SK-N-SH treated with all-trans-retinoic acid at 6 μM for 48 hours (cell line): Measurements from ENCODE around the gene CYTL1.

Experiments
- ATAC-seq: fragments of 200-7000 bp; cut with Tn5 transposase; 3 replicates; pipeline ENCODE4 v1.9.1; 2020; ENCODE audit warnings: mild to moderate bottlenecking, moderate library complexity
- ARNTL ChIP-seq: fragments of 450-650 bp; formaldehyde crosslinking; IDR thresholded peaks from 2 replicates; pipeline ENCODE4 v1.5.0; 2020; ENCODE audit warnings: low read depth, mild to moderate bottlenecking, moderate library complexity, borderline replicate concordance
- BACH2 ChIP-seq: fragments of 250-450 bp; sonication (Bioruptor Pico); IDR thresholded peaks from 2 replicates; pipeline ENCODE4 v1.9.0; 2021; ENCODE audit warnings: mild to moderate bottlenecking, borderline replicate concordance
- ESRRG ChIP-seq: fragments of 250-450 bp; sonication (Bioruptor Pico); IDR thresholded peaks from 2 replicates; pipeline ENCODE4 v1.6.1; 2021; ENCODE audit warnings: mild to moderate bottlenecking
- GLIS3 ChIP-seq: fragments of 250-450 bp; sonication (Bioruptor Pico); IDR thresholded peaks from 2 replicates; pipeline ENCODE4 v1.5.0; 2020; ENCODE audit warnings: mild to moderate bottlenecking, moderate library complexity
- PPARA ChIP-seq: fragments of 250-450 bp; sonication (Bioruptor Pico); IDR thresholded peaks from 2 replicates; pipeline ENCODE4 v1.5.0; 2020; ENCODE audit warnings: mild to moderate bottlenecking, borderline replicate concordance
- RARB ChIP-seq: fragments of 250-450 bp; sonication (Bioruptor Pico); IDR thresholded peaks from 2 replicates; pipeline ENCODE4 v1.8.0; 2021; ENCODE audit warnings: mild to moderate bottlenecking, moderate library complexity
- SNAI2 ChIP-seq: fragments of 250-450 bp; sonication (Bioruptor Pico); IDR thresholded peaks from 2 replicates; pipeline ENCODE4 v1.5.0; 2020; ENCODE audit warnings: mild to moderate bottlenecking, moderate library complexity
- TCF4 ChIP-seq: fragments of 250-450 bp; sonication (Bioruptor Pico); IDR thresholded peaks from 2 replicates; pipeline ENCODE4 v1.8.0; 2021; ENCODE audit warnings: mild to moderate bottlenecking, moderate library complexity, borderline replicate concordance
- TOX ChIP-seq: fragments of 250-450 bp; sonication (Bioruptor Pico); IDR thresholded peaks from 2 replicates; pipeline ENCODE4 v1.8.0; 2021; ENCODE audit warnings: mild to moderate bottlenecking, moderate library complexity, borderline replicate concordance
- ZC3H10 ChIP-seq: fragments of 250-450 bp; sonication (Bioruptor Pico); IDR thresholded peaks from 2 replicates; pipeline ENCODE4 v1.5.1; 2021; ENCODE audit warnings: mild to moderate bottlenecking, moderate library complexity
- ZFP3 ChIP-seq: fragments of 250-450 bp; sonication (Bioruptor Pico); IDR thresholded peaks from 2 replicates; pipeline ENCODE4 v1.5.0; 2020; ENCODE audit warnings: mild to moderate bottlenecking, moderate library complexity
- ZFP30 ChIP-seq: fragments of 450-650 bp; formaldehyde crosslinking; IDR thresholded peaks from 2 replicates; pipeline ENCODE4 v1.5.0; 2022; ENCODE audit warnings: mild to moderate bottlenecking, moderate library complexity
- ZNF565 ChIP-seq: fragments of 450-650 bp; formaldehyde crosslinking; conservative IDR thresholded peaks from 2 replicates; pipeline ENCODE4 v1.5.0; 2020; ENCODE audit warnings: low read depth, mild to moderate bottlenecking, moderate library complexity
- ZNF70 ChIP-seq: fragments of 450-650 bp; formaldehyde crosslinking; IDR thresholded peaks from 2 replicates; pipeline ENCODE4 v1.5.0; 2020; ENCODE audit warnings: mild to moderate bottlenecking, moderate library complexity
- ZNF8 ChIP-seq: fragments of 450-650 bp; formaldehyde crosslinking; IDR thresholded peaks from 2 replicates; pipeline ENCODE4 v1.5.0; 2020; ENCODE audit warnings: mild to moderate bottlenecking, moderate library complexity
- TF ChIP-seq, protein P1 (sequence below): fragments of 250-450 bp; sonication (Bioruptor Pico); IDR thresholded peaks from 2 replicates; pipeline ENCODE4 v1.5.0; 2020; ENCODE audit warnings: mild to moderate bottlenecking, moderate library complexity
- TF ChIP-seq, protein P2 (sequence below): fragments of 250-450 bp; sonication (Bioruptor Pico); IDR thresholded peaks from 2 replicates; pipeline ENCODE4 v1.5.1; 2020; ENCODE audit warnings: low read depth, mild to moderate bottlenecking, moderate library complexity
- TF ChIP-seq, protein P3 (sequence below): fragments of 250-450 bp; sonication (Bioruptor Pico); IDR thresholded peaks from 2 replicates; pipeline ENCODE4 v1.8.0; 2021; ENCODE audit warnings: low read depth, mild to moderate bottlenecking, moderate library complexity, borderline replicate concordance
- TF ChIP-seq, protein P4 (sequence below): fragments of 250-450 bp; sonication (Bioruptor Pico); IDR thresholded peaks from 2 replicates; pipeline ENCODE4 v1.8.0; 2020; ENCODE audit warnings: mild to moderate bottlenecking, moderate library complexity, borderline replicate concordance

The CYTL1 gene

DNA sequence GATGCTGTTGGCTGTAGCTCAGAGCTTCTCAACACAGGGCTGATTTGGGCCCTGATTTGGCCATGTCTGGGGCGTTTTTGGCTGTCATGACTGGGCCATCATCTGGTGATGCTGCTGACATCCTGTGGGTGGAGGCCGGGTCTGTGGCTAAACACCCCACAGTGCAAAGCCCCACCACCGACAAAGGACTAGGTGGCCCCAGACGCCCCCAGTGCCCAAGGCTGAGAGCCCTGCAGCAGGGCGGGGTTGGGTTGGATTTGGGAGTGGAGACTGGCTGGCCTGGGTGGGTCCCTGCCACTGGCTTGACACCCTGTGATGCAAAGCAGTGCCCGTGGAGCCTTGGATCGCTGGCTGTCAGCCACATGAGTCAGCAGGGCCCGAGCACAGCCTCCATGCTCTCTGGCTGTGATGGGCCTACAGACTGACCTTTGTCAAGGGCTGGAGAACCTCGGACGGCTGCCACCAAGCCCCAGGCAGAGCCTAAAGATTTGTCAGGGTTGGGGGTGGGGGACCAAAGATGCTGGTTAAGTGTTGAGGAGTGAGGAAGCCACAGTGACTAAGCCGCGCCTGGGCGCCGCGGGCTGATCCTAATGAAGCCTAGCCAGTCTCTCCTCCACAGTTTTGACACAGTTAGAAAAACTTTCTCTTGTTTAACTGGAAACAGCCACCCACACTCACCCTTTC lies 28.3 kb downstream of the CYTL1 start (continued):
- TF ChIP-seq, protein P1, sequence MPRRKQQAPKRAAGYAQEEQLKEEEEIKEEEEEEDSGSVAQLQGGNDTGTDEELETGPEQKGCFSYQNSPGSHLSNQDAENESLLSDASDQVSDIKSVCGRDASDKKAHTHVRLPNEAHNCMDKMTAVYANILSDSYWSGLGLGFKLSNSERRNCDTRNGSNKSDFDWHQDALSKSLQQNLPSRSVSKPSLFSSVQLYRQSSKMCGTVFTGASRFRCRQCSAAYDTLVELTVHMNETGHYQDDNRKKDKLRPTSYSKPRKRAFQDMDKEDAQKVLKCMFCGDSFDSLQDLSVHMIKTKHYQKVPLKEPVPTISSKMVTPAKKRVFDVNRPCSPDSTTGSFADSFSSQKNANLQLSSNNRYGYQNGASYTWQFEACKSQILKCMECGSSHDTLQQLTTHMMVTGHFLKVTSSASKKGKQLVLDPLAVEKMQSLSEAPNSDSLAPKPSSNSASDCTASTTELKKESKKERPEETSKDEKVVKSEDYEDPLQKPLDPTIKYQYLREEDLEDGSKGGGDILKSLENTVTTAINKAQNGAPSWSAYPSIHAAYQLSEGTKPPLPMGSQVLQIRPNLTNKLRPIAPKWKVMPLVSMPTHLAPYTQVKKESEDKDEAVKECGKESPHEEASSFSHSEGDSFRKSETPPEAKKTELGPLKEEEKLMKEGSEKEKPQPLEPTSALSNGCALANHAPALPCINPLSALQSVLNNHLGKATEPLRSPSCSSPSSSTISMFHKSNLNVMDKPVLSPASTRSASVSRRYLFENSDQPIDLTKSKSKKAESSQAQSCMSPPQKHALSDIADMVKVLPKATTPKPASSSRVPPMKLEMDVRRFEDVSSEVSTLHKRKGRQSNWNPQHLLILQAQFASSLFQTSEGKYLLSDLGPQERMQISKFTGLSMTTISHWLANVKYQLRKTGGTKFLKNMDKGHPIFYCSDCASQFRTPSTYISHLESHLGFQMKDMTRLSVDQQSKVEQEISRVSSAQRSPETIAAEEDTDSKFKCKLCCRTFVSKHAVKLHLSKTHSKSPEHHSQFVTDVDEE (CRISPR knock-in tag), result 0 out of 2 replicates have a peak, but pooled peaks have one; percentile 31
- TF ChIP-seq, protein P2, sequence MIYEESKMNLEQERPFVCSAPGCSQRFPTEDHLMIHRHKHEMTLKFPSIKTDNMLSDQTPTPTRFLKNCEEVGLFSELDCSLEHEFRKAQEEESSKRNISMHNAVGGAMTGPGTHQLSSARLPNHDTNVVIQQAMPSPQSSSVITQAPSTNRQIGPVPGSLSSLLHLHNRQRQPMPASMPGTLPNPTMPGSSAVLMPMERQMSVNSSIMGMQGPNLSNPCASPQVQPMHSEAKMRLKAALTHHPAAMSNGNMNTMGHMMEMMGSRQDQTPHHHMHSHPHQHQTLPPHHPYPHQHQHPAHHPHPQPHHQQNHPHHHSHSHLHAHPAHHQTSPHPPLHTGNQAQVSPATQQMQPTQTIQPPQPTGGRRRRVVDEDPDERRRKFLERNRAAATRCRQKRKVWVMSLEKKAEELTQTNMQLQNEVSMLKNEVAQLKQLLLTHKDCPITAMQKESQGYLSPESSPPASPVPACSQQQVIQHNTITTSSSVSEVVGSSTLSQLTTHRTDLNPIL (CRISPR knock-in tag), result no peak
- no peak for TF ChIP-seq PPARA (CRISPR knock-in tag)

DNA sequence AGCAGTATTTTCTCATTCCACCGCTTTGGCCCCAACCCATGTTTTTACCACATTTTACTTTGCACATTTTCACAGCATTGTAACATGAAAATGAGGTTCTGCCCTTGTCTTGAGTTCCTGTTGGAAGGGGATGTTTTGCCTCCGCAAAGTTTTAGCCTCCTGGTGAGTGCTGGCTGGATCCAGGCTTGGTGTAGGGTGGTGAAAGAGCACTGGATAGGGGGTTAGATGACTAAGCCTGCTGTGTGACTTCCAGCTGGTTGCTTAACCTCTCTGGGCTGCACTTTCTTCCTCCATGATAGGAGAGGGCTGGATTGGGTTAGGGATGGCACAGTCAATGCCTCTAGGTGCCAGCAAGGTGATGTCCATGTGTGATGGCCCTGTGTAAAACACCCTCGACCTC lies 28.9 kb downstream of the CYTL1 start:
- ATAC-seq, result no peak
- TF ChIP-seq ARNTL (CRISPR knock-in tag) (no peak), ZC3H10 (CRISPR knock-in tag) (no peak), ZNF70 (CRISPR knock-in tag) (no peak)

DNA sequence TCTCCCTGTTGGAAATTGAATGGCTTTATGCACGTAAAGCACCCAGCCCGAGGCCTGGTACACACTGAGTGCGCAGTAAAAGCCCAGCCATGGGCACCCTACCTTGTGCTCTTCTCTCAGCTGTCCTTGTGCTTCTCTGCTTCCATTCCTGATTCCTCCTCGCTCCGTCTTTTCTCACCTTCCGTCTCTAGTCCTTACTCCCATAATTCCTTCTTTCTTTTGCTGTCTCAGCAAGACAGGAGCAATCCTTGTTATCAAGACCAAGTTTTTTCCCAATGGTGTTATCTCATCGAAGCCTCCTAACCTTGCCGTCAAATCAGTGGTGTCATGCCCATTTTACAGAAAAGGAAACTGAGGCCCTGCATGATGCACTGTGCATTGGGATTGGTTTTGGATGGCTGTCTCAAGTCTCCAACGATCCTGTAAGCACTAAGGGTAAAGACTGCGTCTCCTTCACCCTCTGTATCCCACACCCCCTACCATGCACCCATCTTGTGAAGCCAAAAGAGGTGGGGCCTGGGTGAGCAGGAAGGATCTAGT lies 30.1 kb downstream of the CYTL1 start:
- no peak for ATAC-seq
- TF ChIP-seq ESRRG, result no peak
- no peak for TF ChIP-seq BACH2 (CRISPR knock-in tag)
- TF ChIP-seq, protein P2 (CRISPR knock-in tag), result no peak
- TF ChIP-seq, protein P3, sequence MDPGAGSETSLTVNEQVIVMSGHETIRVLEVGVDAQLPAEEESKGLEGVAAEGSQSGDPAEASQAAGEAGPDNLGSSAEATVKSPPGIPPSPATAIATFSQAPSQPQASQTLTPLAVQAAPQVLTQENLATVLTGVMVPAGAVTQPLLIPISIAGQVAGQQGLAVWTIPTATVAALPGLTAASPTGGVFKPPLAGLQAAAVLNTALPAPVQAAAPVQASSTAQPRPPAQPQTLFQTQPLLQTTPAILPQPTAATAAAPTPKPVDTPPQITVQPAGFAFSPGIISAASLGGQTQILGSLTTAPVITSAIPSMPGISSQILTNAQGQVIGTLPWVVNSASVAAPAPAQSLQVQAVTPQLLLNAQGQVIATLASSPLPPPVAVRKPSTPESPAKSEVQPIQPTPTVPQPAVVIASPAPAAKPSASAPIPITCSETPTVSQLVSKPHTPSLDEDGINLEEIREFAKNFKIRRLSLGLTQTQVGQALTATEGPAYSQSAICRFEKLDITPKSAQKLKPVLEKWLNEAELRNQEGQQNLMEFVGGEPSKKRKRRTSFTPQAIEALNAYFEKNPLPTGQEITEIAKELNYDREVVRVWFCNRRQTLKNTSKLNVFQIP, result no peak
- no peak for TF ChIP-seq RARB (CRISPR knock-in tag)
- no peak for TF ChIP-seq ZNF565 (CRISPR knock-in tag)
- TF ChIP-seq, protein P1 (CRISPR knock-in tag), result no peak
- no peak for TF ChIP-seq ZFP30
- TF ChIP-seq TOX (CRISPR knock-in tag), result no peak
- no peak for TF ChIP-seq ZNF70 (CRISPR knock-in tag)
- no peak for TF ChIP-seq TCF4 (CRISPR knock-in tag)
- no peak for TF ChIP-seq ZNF8 (CRISPR knock-in tag)
- TF ChIP-seq GLIS3 (CRISPR knock-in tag), result no peak
- TF ChIP-seq SNAI2 (CRISPR knock-in tag), result no peak
- TF ChIP-seq, protein P4, sequence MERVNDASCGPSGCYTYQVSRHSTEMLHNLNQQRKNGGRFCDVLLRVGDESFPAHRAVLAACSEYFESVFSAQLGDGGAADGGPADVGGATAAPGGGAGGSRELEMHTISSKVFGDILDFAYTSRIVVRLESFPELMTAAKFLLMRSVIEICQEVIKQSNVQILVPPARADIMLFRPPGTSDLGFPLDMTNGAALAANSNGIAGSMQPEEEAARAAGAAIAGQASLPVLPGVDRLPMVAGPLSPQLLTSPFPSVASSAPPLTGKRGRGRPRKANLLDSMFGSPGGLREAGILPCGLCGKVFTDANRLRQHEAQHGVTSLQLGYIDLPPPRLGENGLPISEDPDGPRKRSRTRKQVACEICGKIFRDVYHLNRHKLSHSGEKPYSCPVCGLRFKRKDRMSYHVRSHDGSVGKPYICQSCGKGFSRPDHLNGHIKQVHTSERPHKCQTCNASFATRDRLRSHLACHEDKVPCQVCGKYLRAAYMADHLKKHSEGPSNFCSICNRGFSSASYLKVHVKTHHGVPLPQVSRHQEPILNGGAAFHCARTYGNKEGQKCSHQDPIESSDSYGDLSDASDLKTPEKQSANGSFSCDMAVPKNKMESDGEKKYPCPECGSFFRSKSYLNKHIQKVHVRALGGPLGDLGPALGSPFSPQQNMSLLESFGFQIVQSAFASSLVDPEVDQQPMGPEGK (CRISPR knock-in tag), result no peak
- TF ChIP-seq ZFP3 (CRISPR knock-in tag), result no peak
- TF ChIP-seq, all 23 proteins: peak for 0
